Epithelial cell of proximal tubule (primary cell): Measurements from ENCODE around the gene TAF1D. TPM values are rescaled to one million over a fixed set of nuclear protein-coding genes. Genes with fewer than 3 reads are reported as not detected.
"Not testable (repeated sequence)": the region's sequence is repeated elsewhere in the genome, so short reads cannot be mapped to it uniquely, and the experiment has no call there.

Experiments
- DNase-seq: peaks from one replicate; pipeline ENCODE4 v3.0.0-alpha.2; 2011; ENCODE audit warnings: low read depth
- H3K4me3 ChIP-seq: 2 replicates; pipeline ENCODE4 v1.5.1; 2011; ENCODE audit warnings: low read depth, mild to moderate bottlenecking, low read length
- total RNA-seq: library from RNA; depleted of rRNA; stranded (reverse); fragments of >200 nt; gene quantifications from 2 replicates; pipeline ENCODE4 v1.2.3, GENCODE V29; 2015
- TF ChIP-seq, protein P1 (sequence below): conservative IDR thresholded peaks from 2 replicates; pipeline ENCODE4 v1.5.1; 2012; ENCODE audit warnings: low read depth, mild to moderate bottlenecking, low read length

The TAF1D gene
- total RNA-seq, 1 donor from 2014 or later = 124 TPM

- no peak overlapping the region for H3K4me3 ChIP-seq
- TF ChIP-seq, protein P1, sequence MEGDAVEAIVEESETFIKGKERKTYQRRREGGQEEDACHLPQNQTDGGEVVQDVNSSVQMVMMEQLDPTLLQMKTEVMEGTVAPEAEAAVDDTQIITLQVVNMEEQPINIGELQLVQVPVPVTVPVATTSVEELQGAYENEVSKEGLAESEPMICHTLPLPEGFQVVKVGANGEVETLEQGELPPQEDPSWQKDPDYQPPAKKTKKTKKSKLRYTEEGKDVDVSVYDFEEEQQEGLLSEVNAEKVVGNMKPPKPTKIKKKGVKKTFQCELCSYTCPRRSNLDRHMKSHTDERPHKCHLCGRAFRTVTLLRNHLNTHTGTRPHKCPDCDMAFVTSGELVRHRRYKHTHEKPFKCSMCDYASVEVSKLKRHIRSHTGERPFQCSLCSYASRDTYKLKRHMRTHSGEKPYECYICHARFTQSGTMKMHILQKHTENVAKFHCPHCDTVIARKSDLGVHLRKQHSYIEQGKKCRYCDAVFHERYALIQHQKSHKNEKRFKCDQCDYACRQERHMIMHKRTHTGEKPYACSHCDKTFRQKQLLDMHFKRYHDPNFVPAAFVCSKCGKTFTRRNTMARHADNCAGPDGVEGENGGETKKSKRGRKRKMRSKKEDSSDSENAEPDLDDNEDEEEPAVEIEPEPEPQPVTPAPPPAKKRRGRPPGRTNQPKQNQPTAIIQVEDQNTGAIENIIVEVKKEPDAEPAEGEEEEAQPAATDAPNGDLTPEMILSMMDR = no peak
- DNase-seq = no peak
Observed at GRCh38 chr11:93761910-93762309, 20.6 kb upstream of the TAF1D start.

GRCh38 chr11:93759123-93759522 is 17.8 kb upstream of the TAF1D start:
- H3K4me3 ChIP-seq, DNase-seq: not testable (repeated sequence)

GRCh38 chr11:93757924-93758865 is 16.9 kb upstream of the TAF1D start:
- TF ChIP-seq, protein P1 = no peak
- DNase-seq = no peak
- no peak overlapping the region for H3K4me3 ChIP-seq

DNA sequence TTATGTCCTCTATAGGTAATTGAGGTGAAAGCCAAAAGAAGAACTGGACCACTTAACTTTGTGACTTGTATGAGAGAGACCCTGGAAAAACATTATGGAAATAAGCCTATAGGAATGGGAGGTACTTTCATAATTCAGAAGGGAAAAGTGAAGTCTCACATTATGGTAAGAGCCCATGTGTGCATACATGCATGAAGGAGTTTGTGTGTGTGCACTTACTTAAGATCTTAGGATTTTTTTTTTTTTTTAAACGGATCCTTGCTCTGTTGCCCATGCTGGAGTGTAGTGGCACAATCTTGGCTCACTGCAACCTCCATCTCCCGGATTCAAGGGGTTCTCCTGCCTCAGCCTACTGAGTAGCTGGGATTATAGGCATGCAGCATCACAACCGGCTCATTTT is 16.0 kb upstream of the TAF1D start:
- no peak overlapping the region for H3K4me3 ChIP-seq
- no peak for DNase-seq
- TF ChIP-seq, protein P1 = no peak

- TF ChIP-seq, protein P1 = no peak
- no peak for DNase-seq
Observed at GRCh38 chr11:93756748-93757147, 15.5 kb upstream of the TAF1D start.

DNA sequence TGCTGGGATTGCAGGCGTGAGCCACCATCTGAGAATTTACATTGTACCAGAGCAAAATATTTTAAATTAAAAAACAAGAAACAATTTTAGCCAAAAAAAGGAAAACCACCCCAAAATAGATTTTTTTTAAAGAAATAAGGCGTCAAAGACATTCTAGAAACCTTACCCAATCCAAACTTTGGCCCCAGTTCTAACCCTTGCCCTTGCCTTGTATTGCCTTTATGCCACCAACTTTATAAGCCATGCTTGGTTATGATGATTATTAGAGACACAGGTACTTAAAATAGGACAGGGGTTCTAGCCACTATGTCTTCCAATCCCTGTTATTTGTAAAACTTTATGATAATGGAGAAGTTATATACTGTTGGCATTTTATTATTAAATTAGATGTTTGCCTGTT is 11.9 kb upstream of the TAF1D start:
- DNase-seq = no peak
- TF ChIP-seq, protein P1 = no peak
- no peak overlapping the region for H3K4me3 ChIP-seq

More at GRCh38 chr11:93756748-93757147, 15.5 kb upstream of the TAF1D start:
- H3K4me3 ChIP-seq = no peak overlapping the region

GRCh38 chr11:93751001-93751400 is 9.7 kb upstream of the TAF1D start:
- TF ChIP-seq, protein P1 = no peak

More at GRCh38 chr11:93751001-93751400, 9.7 kb upstream of the TAF1D start:
- DNase-seq = no peak
- no peak overlapping the region for H3K4me3 ChIP-seq
